ENCODE data around the gene CST9L.
A peak's percentile ranks its signal among the peaks of the same experiment; 100 is the strongest.

Gene CST9L, protein sequence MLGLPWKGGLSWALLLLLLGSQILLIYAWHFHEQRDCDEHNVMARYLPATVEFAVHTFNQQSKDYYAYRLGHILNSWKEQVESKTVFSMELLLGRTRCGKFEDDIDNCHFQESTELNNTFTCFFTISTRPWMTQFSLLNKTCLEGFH

DNA sequence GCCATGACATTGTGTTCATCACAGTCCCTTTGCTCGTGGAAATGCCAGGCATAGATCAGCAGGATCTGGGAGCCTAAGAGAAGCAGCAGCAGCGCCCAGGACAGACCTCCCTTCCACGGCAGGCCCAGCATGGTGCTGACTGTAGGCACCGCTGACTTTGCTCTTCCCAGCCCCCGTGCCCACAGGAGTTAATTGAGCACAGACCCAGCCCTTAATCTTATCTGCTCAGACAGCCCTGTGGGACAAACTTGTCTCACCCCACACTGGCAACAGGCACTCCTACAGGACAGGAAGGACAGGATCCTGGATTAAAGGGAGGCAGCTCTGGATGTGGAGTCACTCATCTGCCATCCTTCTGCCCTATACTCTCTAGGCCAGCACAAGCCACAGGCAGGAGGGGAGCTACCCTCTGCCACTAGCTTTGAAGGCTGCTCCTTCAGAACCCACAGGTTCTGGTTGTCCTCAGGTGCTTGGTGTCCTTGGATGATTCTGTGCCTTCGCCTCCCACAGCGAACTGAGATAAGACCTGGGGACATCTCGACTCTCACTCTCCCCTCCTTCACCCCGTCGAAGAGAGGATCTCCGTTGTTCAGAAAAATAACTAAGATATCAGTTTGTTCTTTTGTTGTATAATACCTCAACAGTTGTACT lies at the start of gene CST9L:
CST9L (minus strand) TSS at position 165 of the 651 bp plus-strand sequence; CDS start at position 131, 34 bp downstream.
- no peaks in the 10 kb centered on the region for H3K36me3 Mint-ChIP-seq (ENCODE audit: low read depth)
- no peaks in the 10 kb centered on the region for H3K4me1 Mint-ChIP-seq (ENCODE audit: low read depth)
- intact Hi-C loops (cut with micrococcal nuclease) = no loop called here
- H3K27me3 Mint-ChIP-seq = peaks cover 9% of the 10 kb centered on the region
- no peak within 1 kb of the TSS for H3K4me3 Mint-ChIP-seq
- no peak within 1 kb of the TSS for H3K27ac Mint-ChIP-seq
- H3K9me3 Mint-ChIP-seq = no peaks in the 10 kb centered on the region

DNA sequence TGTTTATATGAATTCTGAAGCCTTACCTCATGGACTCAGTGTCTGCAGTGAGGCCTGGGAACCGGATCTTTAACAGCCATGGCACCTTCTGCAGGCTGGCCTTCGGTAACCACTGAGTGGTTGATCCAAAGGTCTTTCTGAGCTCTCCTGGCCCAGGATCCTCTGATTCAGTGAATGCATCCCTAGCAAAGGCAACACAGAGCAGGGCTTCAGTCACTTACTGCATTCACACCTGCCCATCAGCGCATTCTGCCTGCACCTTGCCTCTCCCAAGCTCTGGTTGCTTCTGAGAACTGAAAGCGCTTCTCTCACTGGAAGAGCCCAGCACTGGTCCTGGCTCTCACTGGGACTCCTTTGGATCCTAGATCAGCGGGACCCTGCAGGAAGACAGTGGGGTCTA lies 45.9 kb upstream of the CST9L start:
- Mint-ChIP-seq H3K27ac (no peak overlapping the region), H3K4me3 (no peak overlapping the region), H3K4me1 (ENCODE audit: low read depth) (peaks cover 32% of the 10 kb centered on the region), H3K36me3 (ENCODE audit: low read depth) (no peaks in the 10 kb centered on the region), H3K9me3 (no peaks in the 10 kb centered on the region), H3K27me3 (peaks cover 15% of the 10 kb centered on the region)
- intact Hi-C loops (cut with micrococcal nuclease) = no loop called here

DNA sequence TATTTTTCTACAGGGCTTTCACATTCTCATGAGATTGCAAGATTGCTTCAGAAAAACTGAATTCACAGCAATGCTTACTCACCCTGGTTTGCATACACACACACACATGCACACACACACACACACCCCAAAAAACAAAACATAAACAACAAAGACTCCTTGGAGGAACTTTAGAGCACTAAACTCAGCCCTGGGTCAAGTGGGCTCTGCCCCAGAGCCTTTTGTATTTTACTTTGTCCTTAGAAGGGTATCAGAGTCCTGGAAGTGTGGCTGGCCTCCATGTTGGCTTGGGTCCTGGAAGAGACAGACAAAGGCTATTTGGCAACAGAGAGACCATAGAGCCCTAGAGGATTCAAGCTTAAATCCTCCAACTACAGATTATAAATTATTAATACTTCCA lies 45.4 kb upstream of the CST9L start:
- H3K27ac Mint-ChIP-seq = no peak overlapping the region
- H3K9me3 Mint-ChIP-seq = no peaks in the 10 kb centered on the region
- peaks cover 31% of the 10 kb centered on the region for H3K4me1 Mint-ChIP-seq (ENCODE audit: low read depth)
- H3K27me3 Mint-ChIP-seq = peaks cover 13% of the 10 kb centered on the region
- no peaks in the 10 kb centered on the region for H3K36me3 Mint-ChIP-seq (ENCODE audit: low read depth)
- intact Hi-C loops (cut with micrococcal nuclease) = no loop called here
- H3K4me3 Mint-ChIP-seq = no peak overlapping the region

DNA sequence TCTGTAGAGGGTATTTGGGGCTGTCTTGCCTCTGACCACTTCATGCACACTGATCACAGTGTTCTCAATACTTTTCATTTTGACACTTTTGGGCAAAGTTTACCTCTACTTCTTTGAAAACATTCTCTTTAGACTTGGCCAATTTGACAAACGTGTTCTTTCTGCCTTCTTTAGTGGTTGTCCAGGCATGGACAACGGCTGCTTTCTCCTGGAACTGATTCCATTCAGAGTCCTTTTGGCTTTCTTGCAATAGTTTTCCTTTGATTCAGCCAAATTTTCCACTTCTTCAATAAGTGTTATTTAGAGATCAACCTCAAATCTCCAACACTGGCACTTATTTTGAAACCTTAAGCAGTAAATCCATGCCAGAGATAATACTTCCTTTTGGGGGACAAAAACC lies 44.1 kb upstream of the CST9L start:
- H3K9me3 Mint-ChIP-seq = no peaks in the 10 kb centered on the region
- peaks cover 20% of the 10 kb centered on the region for H3K4me1 Mint-ChIP-seq (ENCODE audit: low read depth)
- no peak overlapping the region for H3K27ac Mint-ChIP-seq
- H3K27me3 Mint-ChIP-seq = peaks cover 7% of the 10 kb centered on the region
- no peaks in the 10 kb centered on the region for H3K36me3 Mint-ChIP-seq (ENCODE audit: low read depth)
- intact Hi-C loops (cut with micrococcal nuclease) = no loop called here
- H3K4me3 Mint-ChIP-seq = no peak overlapping the region

DNA sequence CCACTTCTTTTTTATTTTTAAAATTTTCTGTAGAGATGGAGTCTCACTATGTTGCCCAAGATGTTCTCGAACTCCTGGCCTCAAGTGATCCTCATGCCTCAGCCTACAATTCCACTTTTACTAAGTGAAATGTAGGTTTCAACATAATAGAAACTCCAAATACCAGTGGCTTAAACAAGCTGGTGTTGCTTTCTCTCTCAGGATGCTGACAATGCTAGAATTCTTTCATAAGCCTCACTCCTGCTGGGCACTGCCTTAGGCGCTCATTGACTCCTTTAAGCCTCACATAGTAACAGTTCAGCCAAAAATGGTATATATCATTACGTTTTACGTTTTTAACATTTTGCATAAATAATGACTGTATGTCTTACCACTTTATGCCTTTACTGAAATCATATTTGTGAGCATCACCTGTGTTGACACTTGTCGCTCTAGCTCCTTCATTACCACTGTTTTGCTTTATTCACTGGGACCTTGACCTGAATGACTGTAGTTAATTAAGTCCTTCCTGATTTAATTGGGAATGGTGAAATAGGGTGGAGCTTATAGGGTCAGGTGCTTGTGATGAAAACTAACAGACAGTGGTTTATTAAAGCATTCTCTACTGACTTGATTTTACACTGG lies 41.3 kb upstream of the CST9L start:
- no peak overlapping the region for H3K27ac Mint-ChIP-seq
- peaks cover 17% of the 10 kb centered on the region for H3K27me3 Mint-ChIP-seq
- H3K36me3 Mint-ChIP-seq (ENCODE audit: low read depth) = no peaks in the 10 kb centered on the region
- H3K4me1 Mint-ChIP-seq (ENCODE audit: low read depth) = peaks cover 22% of the 10 kb centered on the region
- intact Hi-C loops (cut with micrococcal nuclease) = no loop called here
- no peak overlapping the region for H3K4me3 Mint-ChIP-seq
- no peaks in the 10 kb centered on the region for H3K9me3 Mint-ChIP-seq

DNA sequence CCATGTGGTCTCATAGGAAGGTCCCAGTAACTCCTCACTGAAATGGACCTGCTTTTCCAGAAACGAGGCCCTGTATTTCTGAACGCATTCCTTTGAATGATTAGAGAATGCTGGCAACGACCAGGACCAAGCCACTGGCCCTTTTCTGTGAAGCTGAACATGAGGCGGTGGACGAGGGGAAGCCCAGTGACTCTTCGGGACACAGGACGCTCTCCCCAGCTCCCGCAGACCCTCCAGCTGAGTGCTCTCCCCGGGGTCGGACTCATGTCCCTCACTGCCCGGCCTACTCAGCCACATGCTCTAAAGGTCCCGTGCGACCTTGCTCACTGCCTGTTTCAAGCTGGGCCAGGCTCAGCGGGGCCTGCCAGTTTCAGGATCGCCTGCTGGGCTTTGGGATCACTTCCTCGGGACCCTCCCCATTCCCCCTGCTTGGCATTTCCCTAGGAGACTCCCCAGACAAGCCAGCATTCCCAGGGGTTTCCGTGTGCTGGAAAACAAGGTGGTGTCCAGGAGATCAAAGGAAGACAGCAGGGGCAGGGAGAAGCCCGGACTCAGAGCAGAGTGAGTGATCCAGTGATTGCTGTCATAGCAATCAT lies 40.1 kb upstream of the CST9L start:
- H3K36me3 Mint-ChIP-seq (ENCODE audit: low read depth) = no peaks in the 10 kb centered on the region
- intact Hi-C loops (cut with micrococcal nuclease) = no loop called here
- H3K4me1 Mint-ChIP-seq (ENCODE audit: low read depth) = peaks cover 21% of the 10 kb centered on the region
- no peak overlapping the region for H3K4me3 Mint-ChIP-seq
- peaks cover 26% of the 10 kb centered on the region for H3K27me3 Mint-ChIP-seq
- H3K9me3 Mint-ChIP-seq = peaks cover 2% of the 10 kb centered on the region
- peak overlapping the region; percentile 40 for H3K27ac Mint-ChIP-seq

DNA sequence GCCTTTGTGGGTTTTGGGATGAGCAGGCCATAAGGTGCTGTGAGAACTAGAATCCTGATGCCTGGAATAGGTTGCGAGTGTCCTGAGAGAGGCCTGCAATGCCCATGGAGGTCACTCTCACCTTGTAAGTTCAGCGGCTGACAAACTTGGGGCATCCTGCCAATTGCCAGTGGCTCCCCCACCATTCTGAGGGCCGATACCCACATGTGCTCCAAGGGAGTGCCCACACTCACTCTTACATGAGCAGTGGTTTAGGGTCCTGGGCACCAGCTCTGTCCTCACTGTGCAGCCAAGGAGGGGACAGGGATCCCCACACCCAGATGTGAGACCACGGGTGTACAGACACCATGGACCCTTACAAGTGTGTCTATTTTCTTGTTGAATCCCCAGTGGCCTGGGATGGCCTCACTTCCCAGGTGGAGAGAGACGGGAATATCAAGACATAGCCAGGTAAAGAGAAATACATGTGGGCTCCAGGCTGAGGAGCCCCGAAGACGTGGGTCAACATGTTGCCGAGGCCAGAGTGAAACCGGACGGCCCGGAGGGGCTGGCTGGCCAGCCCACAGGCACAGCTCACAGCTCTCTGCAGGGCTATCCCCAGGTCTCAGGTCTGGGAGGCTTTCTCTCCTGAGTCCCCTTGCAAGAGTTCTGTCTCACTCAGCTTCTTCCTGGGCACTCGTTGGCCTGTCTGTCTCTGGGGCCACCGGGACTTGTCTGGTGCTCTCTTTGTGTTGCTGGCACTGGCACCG lies 39.4 kb upstream of the CST9L start:
- Mint-ChIP-seq H3K9me3 (peaks cover 6% of the 10 kb centered on the region), H3K27me3 (peaks cover 27% of the 10 kb centered on the region), H3K27ac (no peak overlapping the region), H3K36me3 (ENCODE audit: low read depth) (no peaks in the 10 kb centered on the region), H3K4me3 (no peak overlapping the region), H3K4me1 (ENCODE audit: low read depth) (peaks cover 25% of the 10 kb centered on the region)
- intact Hi-C loops (cut with micrococcal nuclease) = no loop called here

DNA sequence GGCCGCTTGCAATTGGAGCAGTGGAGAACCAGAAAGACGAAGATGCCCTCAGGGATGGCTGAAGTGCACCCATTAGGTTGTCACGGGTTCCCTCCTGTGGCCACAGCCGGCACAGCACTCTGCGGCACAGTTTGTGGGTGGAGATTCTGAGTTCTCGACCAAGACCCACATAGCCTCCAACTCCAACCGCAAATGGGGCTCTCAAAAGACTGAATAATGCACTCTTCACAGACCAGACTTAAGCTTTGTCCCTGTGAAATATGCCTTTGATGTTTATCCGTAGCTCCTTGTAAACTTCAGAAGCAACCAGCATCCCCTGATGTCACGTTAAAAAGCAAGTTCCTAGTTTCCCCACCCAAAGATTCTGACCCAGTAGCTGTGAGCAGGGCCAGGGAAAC lies 38.4 kb upstream of the CST9L start:
- Mint-ChIP-seq H3K27me3 (peaks cover 27% of the 10 kb centered on the region), H3K4me1 (ENCODE audit: low read depth) (peaks cover 34% of the 10 kb centered on the region), H3K36me3 (ENCODE audit: low read depth) (no peaks in the 10 kb centered on the region), H3K9me3 (peaks cover 6% of the 10 kb centered on the region), H3K27ac (no peak overlapping the region), H3K4me3 (no peak overlapping the region)
- intact Hi-C loops (cut with micrococcal nuclease) = loop anchor here (1.0 kb wide), 1 partner anchor 164 kb away; no protein-coding TSS in a partner anchor

DNA sequence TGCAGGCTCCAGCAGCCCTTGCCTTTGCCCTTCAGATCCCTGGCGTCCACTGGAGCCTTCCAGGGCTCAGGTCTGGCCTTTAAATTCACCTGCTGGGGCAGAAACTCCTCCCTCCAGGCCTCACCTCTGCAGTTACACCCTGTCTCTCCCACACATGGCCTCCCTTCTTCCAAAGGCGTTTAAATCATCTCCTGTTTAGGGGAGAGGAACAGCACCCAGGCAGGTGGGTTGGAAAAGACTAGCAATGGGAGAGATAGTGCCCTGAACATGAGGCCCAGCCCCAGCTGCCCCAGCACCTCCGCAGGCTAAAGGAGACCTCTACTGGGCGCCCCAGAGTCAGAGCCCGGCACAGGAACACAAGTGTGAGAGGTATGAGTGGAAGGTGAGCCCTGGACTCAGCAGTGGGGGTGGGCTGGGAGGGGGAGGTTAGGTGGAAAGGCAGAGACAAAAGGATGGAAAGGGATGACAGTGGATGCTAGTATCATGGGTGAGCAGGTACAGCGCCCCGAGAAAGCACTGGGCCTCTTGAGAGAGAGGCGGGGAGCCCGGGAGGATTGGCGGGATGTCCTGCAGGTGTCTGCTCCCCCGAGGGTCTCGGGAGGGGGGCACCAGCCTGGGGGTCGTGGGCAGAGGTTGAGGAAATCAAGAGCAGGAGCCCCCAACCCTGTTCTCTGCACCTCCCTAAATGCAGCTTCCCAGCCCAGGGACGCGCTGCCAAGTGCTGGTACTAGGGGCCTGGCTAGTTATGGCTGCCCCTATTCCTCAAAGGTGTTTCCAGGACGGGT lies 37.8 kb upstream of the CST9L start, which contains the start of gene CST9:
CST9 (minus strand) TSS at position 51 of the 785 bp plus-strand sequence. CDS start 53 bp downstream, outside the sequence.
- intact Hi-C loops (cut with micrococcal nuclease) = loop anchor here (1.0 kb wide), 1 partner anchor 164 kb away; no protein-coding TSS in a partner anchor
- Mint-ChIP-seq H3K4me1 (ENCODE audit: low read depth) (peaks cover 34% of the 10 kb centered on the region), H3K27me3 (peaks cover 24% of the 10 kb centered on the region), H3K27ac (no peak within 1 kb of the TSS), H3K4me3 (no peak within 1 kb of the TSS), H3K9me3 (peaks cover 6% of the 10 kb centered on the region), H3K36me3 (ENCODE audit: low read depth) (no peaks in the 10 kb centered on the region)

DNA sequence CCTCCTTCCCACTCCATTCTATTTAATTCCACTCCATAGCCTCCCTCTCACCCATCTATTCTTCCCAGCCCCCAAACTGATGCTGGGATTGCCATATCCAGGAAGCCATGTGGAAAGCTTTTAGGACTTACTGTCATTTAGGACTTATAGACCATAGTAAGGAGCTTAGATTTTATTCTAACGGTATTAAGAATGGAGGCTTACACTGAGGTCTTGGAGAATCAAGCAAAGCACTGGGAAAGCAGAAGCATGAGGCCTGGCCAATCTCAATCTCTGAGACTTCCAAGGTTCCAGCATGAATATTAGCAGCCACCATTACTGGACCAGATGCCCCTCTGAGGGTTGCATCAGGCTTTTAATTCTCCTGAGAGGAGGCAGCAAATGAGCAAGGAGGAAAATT lies 36.0 kb upstream of the CST9L start:
- H3K4me1 Mint-ChIP-seq (ENCODE audit: low read depth) = peaks cover 34% of the 10 kb centered on the region
- peaks cover 21% of the 10 kb centered on the region for H3K27me3 Mint-ChIP-seq
- no peak overlapping the region for H3K27ac Mint-ChIP-seq
- H3K36me3 Mint-ChIP-seq (ENCODE audit: low read depth) = no peaks in the 10 kb centered on the region
- H3K9me3 Mint-ChIP-seq = peaks cover 6% of the 10 kb centered on the region
- no peak overlapping the region for H3K4me3 Mint-ChIP-seq
- intact Hi-C loops (cut with micrococcal nuclease) = no loop called here

DNA sequence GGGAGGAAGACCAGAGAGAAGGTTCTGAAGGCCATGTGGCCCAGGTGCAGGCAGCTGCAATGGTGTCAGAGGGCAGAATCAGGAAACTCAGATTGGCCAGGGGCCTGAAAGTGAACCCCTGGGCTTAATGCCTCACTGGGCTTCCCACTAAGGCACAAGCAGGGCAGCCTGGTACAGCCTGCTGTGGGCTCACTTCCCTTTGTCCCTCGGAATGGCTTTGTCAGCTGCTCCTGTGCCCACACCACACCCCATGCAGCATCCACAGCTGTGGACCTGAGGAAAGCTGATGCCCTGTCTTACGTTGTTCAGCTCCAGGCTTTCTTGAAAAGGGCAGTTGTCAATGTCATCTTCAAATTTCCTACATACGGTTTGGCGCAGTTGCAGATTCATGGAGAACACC lies 35.0 kb upstream of the CST9L start:
- Mint-ChIP-seq H3K4me1 (ENCODE audit: low read depth) (peaks cover 34% of the 10 kb centered on the region), H3K4me3 (no peak overlapping the region), H3K27me3 (peaks cover 21% of the 10 kb centered on the region), H3K9me3 (peaks cover 6% of the 10 kb centered on the region), H3K27ac (peak overlapping the region; percentile 73), H3K36me3 (ENCODE audit: low read depth) (no peaks in the 10 kb centered on the region)
- intact Hi-C loops (cut with micrococcal nuclease) = no loop called here

DNA sequence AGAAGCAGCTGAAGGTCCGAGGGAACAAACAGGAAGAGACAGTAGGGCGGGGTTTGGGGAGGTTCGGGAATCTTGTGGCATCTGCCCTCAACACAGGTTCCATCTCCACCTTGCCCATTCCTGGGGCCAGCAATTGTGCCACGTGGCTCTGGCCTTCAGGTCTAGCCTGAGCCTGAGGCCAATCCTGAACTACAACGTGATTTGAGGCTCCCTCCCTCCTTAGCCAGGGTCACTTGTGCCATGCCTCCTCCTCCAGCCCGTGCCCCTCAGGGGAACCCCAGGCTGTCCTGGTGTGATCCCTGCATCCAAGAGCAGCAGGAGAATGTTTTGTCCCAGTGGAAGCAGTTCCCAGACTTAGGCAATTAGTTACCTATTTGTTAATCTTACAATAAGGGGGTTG lies 34.4 kb upstream of the CST9L start:
- Mint-ChIP-seq H3K4me3 (peak overlapping the region; percentile 60), H3K4me1 (ENCODE audit: low read depth) (peaks cover 34% of the 10 kb centered on the region), H3K9me3 (peaks cover 6% of the 10 kb centered on the region), H3K27ac (peak overlapping the region; percentile 73), H3K27me3 (peaks cover 21% of the 10 kb centered on the region), H3K36me3 (ENCODE audit: low read depth) (no peaks in the 10 kb centered on the region)
- intact Hi-C loops (cut with micrococcal nuclease) = no loop called here

DNA sequence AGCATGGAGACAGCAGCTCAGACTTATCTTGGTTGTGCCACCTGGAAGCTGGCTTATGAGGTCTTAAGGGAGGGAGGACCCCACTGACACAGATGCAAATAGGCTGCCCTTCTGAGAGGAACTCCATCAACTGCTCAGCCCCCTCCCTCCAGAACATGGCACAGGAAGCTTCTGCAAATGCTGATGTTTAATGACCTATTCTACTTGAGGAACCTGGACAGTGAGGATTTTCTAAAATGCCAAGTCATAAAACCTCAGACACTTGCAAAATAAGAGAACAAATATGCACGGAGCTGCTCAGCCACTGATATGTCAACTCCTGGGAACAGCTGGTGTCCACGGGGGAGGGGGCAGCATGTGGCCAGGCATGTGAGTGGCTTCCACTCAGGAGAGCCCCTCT lies 34.0 kb upstream of the CST9L start:
- peaks cover 6% of the 10 kb centered on the region for H3K9me3 Mint-ChIP-seq
- peak overlapping the region; percentile 60 for H3K4me3 Mint-ChIP-seq
- peaks cover 21% of the 10 kb centered on the region for H3K27me3 Mint-ChIP-seq
- intact Hi-C loops (cut with micrococcal nuclease) = no loop called here
- H3K36me3 Mint-ChIP-seq (ENCODE audit: low read depth) = no peaks in the 10 kb centered on the region
- peak overlapping the region; percentile 73 for H3K27ac Mint-ChIP-seq
- peaks cover 34% of the 10 kb centered on the region for H3K4me1 Mint-ChIP-seq (ENCODE audit: low read depth)

Measured in dendritic cell treated with granulocyte-macrophage colony-stimulating factor and Interleukin-4, amounts not matched to agents 40 ng/mL and 50 ng/mL, for 4 days (primary cell).